ENCODE measurements around the gene SLC1A3.

SLC1A3 gene

GRCh38 chr5:36692791-36693763 is 86.7 kb downstream of the SLC1A3 start:
- DNase-seq (ENCODE audit: low read depth in 2 of 2): peak; percentile 76 to 82
- H3K4me3 ChIP-seq (replicated peaks in 1 of 2; ENCODE audit: low read depth in 2 of 2, low read length in 2 of 2): peak overlapping the region; percentile 15 to 28
- TF ChIP-seq CTCF (IDR thresholded peaks at IDR 0.05; ENCODE audit: low read depth, low read length): peak; percentile 79

GRCh38 chr5:36694351-36694750 is 87.9 kb downstream of the SLC1A3 start:
- H3K4me3 ChIP-seq (replicated peaks in 1 of 2; ENCODE audit: low read depth in 2 of 2, low read length in 2 of 2): no peak overlapping the region
- peak in 1 of 2 donors; percentile 39 for DNase-seq (ENCODE audit: low read depth in 2 of 2)
- no peak for TF ChIP-seq CTCF (IDR thresholded peaks at IDR 0.05; ENCODE audit: low read depth, low read length)

DNA sequence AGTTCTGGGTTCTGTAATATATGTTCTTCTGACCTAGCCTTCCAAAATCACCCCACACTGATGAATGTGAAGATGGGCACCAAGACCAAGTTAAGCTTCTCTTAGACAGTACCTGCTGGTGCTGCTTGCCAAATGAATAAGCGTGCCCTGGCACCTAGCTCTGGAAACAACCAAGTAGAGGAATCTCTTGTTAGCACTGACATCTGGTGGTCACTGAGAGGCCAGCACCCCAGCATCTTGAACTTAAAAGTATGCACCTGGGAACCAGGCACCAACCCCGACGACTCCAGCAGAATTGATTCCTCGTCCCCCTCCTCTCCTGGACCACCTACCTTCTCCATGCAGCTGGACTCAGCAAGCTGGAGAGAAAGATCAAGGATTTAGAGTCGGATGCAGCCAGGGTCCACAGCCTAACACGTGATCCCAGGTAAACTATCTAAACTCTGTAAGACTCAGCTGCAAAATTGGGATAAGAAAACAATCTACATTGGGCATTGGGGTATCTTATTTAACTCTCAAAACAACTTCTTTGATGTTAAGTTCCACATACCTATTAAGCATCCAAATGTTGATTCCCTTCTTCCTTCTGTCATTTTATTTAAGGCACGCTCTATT is 89.8 kb downstream of the SLC1A3 start:
- peak; percentile 75 to 80 for DNase-seq (ENCODE audit: low read depth in 2 of 2)
- peak; percentile 82 for TF ChIP-seq CTCF (IDR thresholded peaks at IDR 0.05; ENCODE audit: low read depth, low read length)
- no peak overlapping the region for H3K4me3 ChIP-seq (replicated peaks in 1 of 2; ENCODE audit: low read depth in 2 of 2, low read length in 2 of 2)

GRCh38 chr5:36698031-36698430 is 91.6 kb downstream of the SLC1A3 start:
- no peak overlapping the region for H3K4me3 ChIP-seq (replicated peaks in 1 of 2; ENCODE audit: low read depth in 2 of 2, low read length in 2 of 2)
- TF ChIP-seq CTCF (IDR thresholded peaks at IDR 0.05; ENCODE audit: low read depth, low read length): no peak
- DNase-seq (ENCODE audit: low read depth in 2 of 2): no peak

DNA sequence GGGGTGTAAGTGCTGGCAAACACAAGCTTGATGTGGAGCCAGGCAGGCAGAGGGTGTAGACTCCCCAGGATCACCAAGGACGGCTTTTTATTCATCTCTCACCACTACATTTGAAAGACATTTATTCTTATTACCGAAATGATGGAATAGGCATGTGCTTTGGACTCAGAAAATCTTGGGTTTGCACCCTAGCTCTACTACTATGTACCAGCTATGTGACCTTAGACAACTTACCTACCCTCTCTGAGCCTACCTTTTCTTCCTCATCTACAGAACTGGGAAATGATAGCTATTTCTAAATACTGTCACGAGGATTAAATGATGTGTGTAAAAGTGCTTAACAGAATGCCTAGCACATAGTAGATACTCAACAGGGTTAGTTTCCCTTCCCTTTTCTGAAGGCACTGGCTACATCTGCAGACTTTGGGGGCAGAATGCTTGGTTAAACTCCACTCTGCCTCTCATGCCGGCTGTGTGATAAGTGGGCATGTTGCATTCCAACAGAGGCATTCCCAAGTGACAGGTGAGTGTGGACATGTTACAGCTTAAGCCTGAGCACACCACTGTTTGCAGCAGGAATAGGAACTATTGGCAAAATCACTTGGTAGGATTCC is 94.8 kb downstream of the SLC1A3 start:
- peak in 1 of 2 donors; percentile 56 for DNase-seq (ENCODE audit: low read depth in 2 of 2)
- no peak overlapping the region for H3K4me3 ChIP-seq (replicated peaks in 1 of 2; ENCODE audit: low read depth in 2 of 2, low read length in 2 of 2)
- TF ChIP-seq CTCF (IDR thresholded peaks at IDR 0.05; ENCODE audit: low read depth, low read length): no peak

DNA sequence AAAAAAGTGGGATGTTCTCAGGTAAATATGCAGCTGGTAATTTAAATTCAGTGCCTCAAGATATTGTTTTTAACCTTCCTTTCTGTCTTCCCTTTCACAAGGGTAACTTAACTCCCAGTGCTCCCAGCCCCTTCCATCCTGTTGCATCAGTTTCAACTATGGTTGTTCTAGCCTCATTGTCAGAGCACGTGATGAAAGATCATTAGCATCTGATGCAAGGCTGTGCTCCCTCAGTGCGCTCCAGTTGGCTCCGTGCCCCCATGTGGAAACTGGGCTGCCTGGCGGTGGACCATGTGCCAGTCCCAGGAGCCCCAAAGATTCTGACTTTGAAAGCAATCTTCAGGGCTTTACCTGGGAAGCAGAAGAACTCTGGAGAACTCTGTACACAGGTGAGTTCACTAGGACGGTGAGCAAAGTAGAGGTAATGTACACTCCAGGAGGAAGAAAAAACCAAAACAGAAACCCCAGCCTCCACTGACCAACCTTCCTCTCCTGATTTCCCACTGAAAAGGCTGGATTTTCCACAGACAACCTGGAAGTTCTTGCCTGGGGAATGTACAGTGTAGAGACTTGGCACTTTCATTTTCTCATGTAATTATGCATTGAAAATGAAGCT is 96.9 kb downstream of the SLC1A3 start:
- DNase-seq (ENCODE audit: low read depth in 2 of 2): peak; percentile 37 to 72
- no peak for TF ChIP-seq CTCF (IDR thresholded peaks at IDR 0.05; ENCODE audit: low read depth, low read length)
- H3K4me3 ChIP-seq (replicated peaks in 1 of 2; ENCODE audit: low read depth in 2 of 2, low read length in 2 of 2): no peak overlapping the region
